PFSK-1 (cell line): ENCODE measurements around the gene SPHK2.

Experiments used
- FOXP2 ChIP-seq: optimal IDR thresholded peaks from 2 replicates; pipeline ENCODE3; 2011; ENCODE audit warnings: borderline replicate concordance, control low read depth, inconsistent platforms; ENCODE audit not compliant: insufficient read depth; ENCODE audit errors: extremely low read length, extremely low read depth
- POLR2AphosphoS5 ChIP-seq: IDR thresholded peaks from 2 replicates; pipeline ENCODE4 v1.6.1; 2012; ENCODE audit warnings: low read depth, mild to moderate bottlenecking, control low read depth, low read length, moderate library complexity
- REST ChIP-seq, 2 experiments: IDR thresholded peaks; 2 replicates each; pipeline versions ENCODE4 v1.6.1 to v1.8.0; 2011 to 2012; ENCODE audit warnings: low read depth in 2 of 2, low read length in 2 of 2, control low read depth in 1 of 2, inconsistent platforms in 1 of 2, mild to moderate bottlenecking in 1 of 2, moderate library complexity in 1 of 2; ENCODE audit not compliant: insufficient read depth in 1 of 2
- SIN3A ChIP-seq: IDR thresholded peaks from 2 replicates; pipeline ENCODE4 v1.6.1; 2012; ENCODE audit warnings: mild to moderate bottlenecking, low read length, moderate library complexity, borderline replicate concordance; ENCODE audit not compliant: insufficient read depth
- TAF1 ChIP-seq: IDR thresholded peaks from 2 replicates; pipeline ENCODE4 v1.6.1; 2012; ENCODE audit warnings: low read length, control low read depth, borderline replicate concordance; ENCODE audit not compliant: insufficient read depth

- TF ChIP-seq POLR2AphosphoS5 (no peak), SIN3A (no peak), REST (IDR thresholded peaks at IDR 0.05; ENCODE audit: insufficient read depth in 1 of 2, low read depth in 2 of 2, low read length in 2 of 2) (no peak), TAF1 (no peak), FOXP2 (no peak)
Observed at GRCh38 chr19:48644355-48644754, 25.0 kb downstream of the SPHK2 start.
